Hematopoietic multipotent progenitor cell treated with erythropoietin and hydrocortisone succinate and interleukin-3 and kit ligand, for 15 days (in vitro differentiated cells): Measurements from ENCODE around the gene PLSCR2.
"Not testable (repeated sequence)": the region's sequence is repeated elsewhere in the genome, so short reads cannot be mapped to it uniquely, and the experiment has no call there.

Experiments
- DNase-seq: peaks from one replicate; pipeline ENCODE4 v3.0.0-alpha.2; 2015; ENCODE audit warnings: low spot score

The PLSCR2 gene

DNA sequence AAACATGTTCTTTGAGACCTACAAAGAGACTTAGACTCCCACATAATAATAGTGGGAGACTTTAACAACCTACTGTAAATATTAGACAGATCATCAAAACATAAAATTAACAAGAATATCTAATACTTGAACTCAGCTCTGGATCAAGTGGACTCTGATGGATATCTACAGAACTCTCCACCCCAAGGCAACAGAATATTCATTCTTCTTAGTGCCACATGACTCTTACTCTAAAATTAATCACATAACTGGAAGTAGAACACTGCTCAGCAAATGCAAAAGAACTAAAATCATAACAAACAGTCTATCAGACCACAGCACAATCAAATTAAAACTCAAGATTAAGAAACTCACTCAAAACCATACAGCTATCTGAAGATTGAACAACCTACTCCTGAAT lies 15.9 kb upstream of the PLSCR2 start:
- DNase-seq, result no peak

DNA sequence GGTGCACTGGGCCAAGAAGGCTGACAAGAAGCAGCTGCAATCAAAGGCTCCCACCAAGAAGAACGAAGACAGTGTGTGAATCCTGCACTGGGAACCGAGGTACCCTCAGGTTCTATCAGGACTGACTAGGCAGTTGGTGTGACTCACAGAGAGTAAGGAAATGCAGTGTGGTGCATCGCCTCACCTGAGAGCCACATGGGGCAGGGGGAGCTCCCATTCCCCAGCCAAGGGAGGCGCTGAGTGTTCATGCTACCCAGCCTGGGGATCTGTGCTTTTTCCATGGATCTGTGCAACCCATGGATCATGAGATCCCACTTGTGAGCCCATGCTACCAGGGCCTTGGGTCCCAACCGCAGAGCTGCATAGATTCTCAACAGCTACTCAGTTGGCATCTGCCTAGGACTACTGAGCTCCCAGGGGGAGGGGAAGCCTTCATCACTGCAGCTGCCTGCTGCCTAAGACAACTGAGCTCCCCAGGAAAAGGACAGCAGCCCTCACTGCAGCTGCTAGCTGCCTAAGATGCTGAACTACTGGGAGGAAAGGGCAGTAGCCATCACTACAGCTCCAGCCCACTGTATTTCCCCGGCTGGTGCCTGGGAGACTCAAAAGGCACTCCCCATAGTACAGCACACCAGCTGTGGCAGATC lies 6.9 kb upstream of the PLSCR2 start:
- DNase-seq, result no peak

DNA sequence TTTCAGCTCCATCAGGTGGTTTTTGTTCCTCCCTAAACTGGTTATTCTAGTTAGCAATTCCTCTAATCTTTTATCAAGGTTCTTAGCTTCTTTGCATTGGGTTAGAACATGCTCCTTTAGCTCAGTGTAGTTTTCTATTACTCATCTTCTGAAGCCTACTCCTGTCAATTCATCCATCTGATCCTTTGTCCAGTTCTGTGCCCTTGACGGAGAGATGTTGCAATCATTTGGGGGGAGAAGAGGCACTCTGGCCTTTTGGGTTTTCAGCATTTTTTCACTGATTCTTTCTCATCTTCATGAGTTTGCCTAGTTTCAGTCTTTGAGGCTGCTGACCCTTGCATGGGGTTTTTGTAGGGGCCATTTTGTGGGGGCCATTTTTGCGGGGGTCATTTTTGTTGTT lies 5.6 kb upstream of the PLSCR2 start:
- DNase-seq, result not testable (repeated sequence)

DNA sequence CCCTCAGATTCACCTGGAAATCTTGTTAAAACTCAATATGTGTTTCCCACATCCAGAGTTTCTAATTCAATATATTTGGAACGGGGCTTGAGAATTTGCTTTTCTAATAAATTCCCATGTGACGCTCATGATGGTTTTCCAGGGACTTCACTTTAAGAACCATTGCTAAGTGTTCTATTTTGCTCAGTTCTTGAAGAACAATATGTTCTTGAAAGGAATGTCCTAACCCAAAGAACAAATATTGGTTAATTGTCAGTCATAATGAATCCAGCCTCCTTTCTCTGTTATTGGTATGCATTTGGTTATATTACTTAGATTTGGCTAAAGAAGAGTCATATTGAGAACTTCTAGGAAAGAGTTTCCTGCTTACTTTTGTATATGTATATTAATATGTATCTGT lies 4.4 kb upstream of the PLSCR2 start:
- no peak for DNase-seq

DNA sequence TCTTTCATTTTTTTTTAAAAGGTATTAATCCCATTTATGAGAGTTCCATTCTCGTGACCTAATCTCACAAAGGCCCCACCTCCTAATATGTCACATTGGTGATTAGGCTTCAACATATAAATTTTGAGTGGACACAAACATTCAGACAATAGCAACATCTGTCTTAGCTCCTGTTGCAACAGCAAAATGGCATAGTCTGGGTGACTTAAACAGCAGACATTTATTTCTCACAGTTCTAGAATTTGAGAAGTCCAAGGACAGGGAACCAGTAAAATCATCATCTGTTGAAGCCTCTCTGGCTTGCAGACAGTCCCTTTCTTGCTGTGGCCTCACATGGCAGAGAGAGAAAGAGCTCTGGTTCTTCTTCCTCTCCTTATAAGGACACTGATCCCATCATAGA lies 3.2 kb upstream of the PLSCR2 start:
- no peak for DNase-seq

DNA sequence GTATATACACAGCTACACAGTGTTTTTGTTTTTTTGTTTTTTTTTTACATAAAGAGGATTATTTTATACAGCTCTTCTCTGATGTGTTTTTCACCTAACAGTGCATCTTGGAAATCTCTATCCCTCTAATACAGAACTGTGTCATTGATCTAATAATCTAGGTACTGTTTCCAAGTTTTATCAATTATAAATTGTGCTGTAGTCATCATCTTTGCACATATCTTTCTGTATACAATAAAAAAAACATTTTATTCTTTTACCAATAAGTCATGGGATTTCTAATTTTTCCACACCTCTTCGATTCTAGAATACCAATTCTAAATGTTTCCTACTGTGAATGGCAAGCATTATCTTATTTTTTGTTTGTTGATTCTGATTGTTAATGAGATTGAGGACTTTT lies 1.7 kb upstream of the PLSCR2 start:
- DNase-seq, result no peak

DNA sequence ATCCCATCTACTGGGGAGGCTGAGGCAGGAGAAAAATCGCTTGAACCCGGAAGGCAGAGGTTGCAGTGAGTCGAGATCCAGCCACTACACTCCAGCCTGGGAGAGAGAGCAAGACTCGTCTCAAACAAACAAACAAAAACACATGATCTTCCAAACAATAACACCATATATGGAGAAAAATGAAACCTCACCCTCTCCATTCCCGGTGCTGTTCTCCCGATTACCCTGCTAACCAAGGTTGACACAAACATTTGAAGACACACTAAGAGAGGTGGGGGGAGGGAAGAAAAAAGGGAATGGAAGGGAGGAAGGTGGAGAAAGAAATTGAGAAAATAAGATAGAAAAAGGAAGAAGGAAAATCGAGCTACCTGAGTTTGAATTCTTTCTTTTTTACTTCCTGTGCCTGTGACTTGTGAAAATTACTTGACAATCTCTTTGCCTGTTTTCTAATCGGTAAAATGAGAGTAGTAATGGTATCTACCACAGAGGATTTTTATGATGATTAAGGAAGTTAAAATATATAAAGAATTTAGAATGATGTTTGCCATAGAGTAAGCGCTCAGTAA lies 1.1 kb upstream of the PLSCR2 start:
- no peak for DNase-seq

DNA sequence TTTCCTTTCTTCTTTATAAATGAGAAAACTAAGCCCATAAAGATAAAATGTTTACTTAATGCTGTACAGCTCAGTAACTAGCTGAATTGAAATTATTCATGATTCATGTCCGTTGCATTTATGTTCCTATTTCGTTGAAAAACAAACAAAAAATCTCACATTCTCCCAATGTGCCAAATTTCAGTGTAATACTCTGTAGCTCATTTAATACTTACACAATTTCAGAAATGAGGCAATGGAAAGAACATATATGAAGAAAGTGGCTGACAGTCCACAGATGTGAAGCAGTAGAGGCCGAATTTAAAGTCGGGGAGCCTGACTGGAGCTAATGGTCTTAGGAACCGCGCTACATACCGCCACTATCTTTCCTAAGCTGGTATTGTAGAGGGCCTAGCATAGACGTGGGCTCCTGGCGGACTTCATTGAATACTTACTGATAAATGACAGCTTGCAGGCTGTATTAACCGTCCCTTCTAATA lies 651 bp downstream of the PLSCR2 start:
- peak; percentile 11 for DNase-seq

DNA sequence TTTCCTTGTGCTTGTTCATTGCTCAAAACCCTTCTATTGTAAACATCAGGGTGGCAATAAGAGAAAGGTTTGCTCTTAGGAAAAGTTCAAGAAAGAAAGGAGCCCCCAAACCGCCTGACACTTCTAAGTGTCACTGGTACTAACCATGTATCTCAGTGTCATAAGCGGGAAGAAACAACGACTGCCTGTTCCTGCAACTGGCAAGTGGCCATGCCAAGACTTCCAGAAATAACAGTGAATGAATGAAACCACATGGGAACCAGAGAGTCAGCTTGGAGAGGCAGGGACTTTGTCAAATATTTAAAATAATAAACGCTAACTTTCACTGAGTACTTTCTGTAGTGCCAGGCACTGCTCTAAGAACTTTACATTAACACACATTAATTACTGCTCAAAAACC lies 1.1 kb downstream of the PLSCR2 start:
- no peak for DNase-seq

DNA sequence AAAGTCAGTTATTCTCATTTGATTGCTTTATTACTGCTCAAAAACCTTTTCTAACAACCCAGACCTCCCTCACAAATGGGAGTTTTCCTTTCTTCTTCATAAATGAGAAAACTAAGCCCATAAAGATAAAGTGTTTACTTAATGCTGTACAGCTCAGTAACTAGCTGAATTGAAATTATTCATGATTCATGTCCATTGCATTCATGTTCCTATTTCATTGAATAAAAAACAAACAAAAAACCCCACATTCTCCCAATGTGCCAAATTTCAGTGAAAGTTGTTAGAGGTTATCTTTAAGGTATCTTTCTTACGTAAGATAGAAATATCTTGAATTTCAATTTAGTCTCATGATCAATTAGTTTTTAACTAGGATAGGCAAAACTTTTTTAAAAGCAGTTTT lies 2.8 kb downstream of the PLSCR2 start:
- no peak for DNase-seq

DNA sequence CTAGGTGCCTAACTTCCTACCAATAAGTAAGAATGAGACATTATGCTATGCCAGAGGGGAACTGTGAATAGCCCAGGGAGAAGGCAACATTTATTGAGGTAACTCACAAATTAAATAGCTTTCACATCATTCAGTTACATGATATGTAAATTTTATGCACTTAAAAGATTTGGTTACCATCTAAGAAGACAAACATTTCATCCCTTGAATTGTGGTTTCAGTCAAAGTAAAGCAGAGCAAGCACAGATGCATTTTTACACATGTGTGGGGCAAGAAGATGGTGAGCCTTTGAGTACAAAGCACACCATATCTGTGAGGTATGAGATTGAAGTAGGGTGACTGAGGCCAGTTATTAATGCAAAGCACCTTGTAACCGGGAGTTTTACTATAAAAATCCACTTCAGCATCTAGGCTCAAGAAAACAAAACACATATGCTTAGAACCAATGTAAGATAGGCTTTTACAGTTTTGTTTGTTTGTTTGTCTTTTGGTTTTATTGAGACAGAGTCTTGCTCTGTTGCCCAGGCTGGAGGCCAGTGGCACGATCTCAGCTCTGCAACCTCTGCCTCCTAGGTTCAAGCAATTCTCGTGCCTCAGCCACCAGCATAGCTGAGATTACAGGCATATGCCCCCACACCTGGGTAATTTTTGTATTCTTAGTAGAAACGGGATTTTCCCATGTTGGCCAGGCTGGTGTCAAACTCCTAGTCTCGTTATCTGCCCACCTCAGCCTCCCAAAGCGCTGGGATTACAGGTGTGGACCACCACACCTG lies 3.5 kb downstream of the PLSCR2 start:
- DNase-seq, result no peak

DNA sequence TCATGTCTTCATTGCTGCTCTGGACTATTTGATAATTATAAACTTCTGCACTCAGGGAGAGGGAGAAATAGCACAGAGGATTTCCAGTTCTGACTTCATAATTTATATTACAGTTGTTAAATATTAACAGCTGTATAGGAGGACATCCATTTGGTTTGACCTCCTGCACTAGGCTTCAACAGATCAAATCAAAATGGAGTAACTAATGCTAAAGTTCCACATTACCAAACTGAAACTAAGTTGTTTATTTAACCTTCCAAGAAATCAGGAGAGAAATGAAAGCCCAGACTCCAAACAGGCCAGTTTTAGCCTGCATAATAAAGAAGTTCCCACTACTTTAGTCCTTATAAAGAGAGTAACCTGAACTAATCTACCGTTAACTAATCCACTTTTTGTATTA lies 4.6 kb downstream of the PLSCR2 start:
- DNase-seq, result no peak

DNA sequence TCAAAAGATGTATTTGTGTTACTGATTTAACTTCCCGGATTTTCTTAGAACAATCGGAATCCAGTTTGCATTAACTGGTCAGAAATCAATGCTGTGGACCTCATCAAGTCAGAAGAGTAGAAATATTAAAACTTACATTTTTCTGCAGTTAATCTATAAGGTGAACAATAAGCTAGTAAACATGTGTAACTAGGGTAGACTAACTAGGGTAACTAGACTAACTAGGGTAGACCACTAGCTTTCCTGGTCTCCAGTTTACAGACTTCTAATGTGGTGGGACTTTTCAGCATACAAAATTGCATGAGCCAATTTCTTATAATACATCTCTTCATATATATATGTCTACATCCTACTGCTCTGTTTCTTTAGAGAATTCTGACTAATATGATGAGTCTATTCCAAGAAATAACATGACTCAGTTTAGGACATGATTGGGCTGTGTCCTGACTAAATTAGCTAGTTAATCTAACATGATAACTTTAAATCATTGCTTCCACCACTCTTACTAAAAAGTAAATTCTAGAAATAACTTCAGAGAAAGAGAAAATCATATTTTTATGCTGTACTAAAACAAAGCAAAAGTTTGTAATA lies 5.3 kb downstream of the PLSCR2 start:
- DNase-seq, result no peak

DNA sequence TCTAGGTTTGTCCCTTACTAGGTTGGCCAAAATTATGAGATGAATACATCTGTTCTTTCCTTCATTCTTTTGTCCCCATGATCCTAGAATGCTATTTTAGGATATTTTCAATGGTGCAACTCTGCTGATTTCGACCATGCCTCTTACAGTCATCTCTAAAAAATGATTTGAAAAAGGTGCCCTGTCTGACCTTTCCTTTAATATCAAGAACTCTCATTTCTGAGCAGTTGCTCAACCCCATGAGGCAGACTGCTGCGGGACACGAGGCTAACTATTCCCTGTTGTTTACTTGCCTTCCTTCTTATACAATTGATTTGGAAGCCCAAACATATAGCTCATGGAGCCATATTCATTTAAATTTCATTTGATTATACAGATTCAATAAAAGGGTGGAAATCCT lies 14.6 kb downstream of the PLSCR2 start:
- DNase-seq, result no peak

DNA sequence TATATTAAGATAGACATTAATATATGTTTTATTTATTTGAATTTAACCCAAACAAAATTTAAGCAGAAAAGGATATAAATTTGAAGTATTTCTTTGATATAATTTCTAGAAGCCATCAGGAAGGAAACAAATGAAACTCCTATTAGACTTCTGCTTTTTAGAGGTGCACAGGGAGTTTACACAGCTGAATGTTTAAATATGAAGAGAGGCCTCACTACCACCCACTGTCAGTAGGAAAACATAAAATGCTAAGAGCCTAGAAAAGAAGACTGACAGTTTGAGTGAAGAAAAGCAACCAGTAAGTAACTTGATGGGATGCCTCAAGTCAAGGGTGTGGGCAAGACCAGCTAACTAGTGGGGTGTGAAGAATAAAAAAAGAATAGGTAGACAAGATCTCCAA lies 19.7 kb downstream of the PLSCR2 start:
- no peak for DNase-seq

DNA sequence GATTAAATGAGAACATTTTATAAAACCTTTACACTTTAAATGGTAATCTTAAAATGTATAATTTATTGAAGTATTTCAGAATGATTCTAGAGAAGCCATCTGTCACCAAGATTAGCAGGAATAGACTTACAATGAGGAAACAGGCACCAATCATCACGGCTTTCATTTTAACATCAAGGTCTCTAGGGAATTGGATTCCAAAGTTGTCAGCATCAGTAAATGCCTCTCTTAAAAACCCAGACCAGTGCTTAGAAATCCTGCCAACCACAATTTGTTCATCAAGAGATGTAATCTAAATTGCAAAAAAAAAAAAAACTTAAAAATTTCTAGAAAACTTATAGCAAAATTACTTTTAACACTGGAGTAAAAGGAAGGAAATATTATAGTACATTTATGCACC lies 20.3 kb downstream of the PLSCR2 start:
- DNase-seq, result no peak

DNA sequence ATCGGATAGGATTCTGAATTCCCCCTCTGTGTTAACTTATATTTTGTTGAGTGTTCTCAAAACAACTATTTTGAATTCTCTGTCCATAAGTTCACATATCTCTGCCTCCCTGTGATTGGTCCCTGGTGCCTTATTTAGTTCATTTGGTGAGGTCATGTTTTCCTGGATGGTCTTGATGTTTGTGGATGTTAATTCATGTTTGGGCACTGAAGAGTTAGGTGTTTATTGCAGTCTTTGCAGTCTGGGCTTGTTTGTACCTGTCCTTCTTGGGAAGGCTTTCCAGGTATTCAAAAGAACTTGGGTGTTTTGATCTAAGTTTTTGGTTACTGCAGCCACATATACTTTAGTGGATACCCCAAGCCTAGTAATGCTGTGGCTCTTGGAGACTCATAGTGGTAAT lies 23.3 kb downstream of the PLSCR2 start:
- DNase-seq, result no peak

DNA sequence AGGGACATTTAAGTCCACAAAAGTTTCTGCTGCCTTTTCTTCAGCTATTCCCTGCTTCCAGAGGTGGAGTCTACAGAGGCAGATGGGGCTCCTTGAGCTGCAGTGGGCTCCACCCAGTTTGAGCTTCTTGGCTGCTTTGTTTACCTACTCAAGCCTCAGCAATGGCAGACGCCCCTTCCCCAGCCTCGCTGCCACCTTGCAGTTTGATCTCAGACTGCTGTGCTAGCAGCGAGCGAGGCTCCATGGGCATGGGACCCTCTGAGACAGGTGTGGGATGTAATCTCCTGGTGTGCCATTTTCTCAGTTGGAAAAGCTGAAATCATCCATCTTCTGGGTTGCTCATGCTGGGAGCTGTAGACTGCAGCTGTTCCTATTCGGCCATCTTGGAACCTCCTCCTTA lies 29.1 kb downstream of the PLSCR2 start:
- not testable (repeated sequence) for DNase-seq

DNA sequence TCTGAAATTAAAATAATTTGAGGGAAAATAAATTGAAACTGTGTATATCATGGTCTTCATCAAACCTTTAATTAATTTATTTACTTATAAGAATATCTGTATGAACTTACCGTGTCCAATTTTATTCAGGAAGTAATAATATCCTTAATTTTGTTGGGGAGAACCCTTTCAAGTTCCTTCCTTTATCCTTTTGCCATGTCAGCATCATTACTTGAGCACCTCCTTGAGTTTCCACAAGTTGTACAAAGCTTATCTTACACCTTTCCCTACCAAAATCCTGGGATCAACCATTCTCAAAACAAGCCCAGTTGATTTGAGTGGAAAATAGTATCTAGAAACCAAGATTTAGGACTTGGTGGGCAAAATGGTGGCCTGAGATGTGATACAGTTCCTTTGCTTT lies 37.3 kb downstream of the PLSCR2 start:
- no peak for DNase-seq

DNA sequence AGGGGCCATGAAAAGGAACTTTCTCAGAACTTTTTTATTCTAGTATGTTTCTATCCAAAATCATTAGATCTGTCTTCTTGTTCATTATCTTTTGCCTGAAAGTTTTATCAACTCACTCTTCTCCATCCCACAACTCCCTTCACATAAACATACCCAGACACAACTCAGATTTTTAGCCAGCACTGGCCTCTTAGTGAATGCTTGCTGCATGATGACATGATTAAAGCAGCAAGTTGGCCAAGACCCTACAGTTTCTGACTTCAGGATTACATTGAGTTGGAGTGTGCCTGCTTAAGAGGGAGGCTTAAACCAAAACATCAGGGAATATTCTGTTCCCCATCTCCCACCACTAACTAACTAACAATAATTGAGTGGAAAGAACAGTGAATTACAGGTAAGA lies 38.1 kb downstream of the PLSCR2 start:
- no peak for DNase-seq

DNA sequence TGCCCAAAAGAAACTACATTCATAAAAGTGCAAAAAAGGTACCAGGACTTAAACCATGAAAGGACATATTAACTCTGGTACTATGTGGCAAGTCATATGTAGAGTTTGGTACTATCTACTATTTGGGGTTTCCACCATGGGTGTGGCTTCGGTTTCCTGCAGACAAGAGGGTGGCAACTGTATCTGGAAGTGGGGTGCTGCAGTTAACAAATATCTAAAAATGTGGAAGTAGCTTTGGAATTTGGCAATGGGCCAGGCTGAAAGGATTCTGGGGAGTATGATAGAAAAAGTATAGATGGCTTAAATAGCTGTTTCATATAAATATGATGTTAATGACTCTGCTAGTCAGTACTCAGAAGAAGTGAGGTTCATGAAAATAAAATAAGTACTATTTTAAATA lies 44.0 kb downstream of the PLSCR2 start:
- DNase-seq, result no peak

DNA sequence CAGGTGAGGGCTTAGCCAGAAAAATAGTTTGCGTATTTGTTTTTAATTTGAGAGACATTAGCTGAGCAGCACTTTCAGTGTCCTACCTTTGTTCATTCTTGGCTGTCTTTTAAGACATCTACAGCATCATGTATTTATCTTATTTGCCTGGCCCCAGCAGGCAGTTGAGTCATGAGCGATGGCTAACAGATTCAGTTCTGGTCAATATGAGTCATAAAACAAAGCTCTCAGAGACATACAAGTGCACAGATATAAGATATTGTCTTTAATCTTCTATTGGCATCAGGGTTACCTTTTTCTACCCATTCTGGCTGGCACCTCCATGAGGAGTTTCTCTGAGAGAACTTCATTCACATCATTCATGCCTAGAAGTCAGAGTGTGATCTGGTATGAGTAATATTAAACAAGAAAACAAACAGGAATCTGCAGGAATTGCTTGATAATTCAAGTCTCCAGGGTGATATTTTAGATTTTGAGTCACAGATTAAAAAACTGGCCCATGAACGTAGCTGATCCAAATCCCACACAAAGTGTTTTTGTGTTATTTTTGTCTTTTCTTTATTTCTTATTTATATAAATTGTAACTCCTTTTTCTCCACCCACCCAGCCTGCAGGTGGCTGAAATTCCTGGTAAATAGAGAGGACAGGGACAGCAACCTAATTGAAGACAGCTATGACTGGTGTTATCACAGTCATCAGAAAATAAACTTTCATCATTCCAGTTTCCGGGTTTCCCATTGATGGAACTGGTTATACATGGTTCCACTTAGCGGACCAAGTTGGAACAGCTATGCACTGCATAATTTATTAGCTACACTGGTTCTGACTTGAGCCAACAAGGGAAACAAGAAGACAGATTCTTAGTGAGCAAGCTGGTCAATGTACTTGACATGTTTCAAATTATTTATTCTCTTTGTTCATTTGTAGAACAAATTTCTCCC lies 47.3 kb downstream of the PLSCR2 start:
- DNase-seq, result no peak
